ENCODE measurements around the gene ZNF598. TPM values are rescaled to one million over a fixed set of nuclear protein-coding genes. Genes with fewer than 3 reads are reported as not detected.

Gene ZNF598
- total and polyA plus RNA-seq, 2 of the 13 experiments (the other 11 are each of a cell fraction or from before 2014, with no cell fraction given) = 13.5 to 14.2 TPM

DNA sequence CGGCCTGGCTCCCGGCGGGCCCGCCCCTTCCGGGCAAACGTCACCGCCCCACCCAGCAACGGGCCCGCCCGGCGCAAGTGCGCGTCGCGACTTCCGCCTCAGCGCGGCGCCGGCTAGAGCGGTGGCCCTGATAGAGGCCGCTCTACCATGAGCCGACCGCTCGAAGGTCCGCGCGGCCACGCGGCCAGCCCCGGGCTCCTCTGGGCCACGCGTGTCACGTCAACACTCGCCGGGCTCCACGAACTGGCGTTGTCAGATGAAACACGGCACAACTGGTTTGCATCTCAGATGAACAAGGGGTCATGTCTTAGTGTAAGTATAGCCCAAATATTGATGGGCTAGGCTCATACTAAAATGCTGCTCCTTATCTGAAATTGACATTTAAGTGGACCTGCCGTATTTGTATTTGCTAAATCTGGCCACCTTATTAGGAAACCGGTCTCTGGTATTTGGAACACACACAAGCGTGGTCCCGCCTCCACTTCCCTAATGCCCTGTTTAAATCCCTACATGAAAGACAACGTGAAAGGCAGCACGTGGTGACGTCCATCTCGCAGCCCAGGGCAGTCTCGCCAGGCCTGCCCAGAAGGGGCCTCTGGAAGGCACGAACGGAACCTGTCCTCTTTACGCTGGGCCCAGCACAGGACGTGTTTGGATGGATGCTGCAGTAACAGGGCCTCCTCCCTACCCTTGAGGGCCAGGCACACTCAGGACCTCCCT is at the start of gene ZNF598 (continued):
- TF ChIP-seq ZNF253 (CRISPR knock-in tag; IDR thresholded peaks at IDR 0.05; ENCODE audit: borderline replicate concordance) (no peak), REPIN1 (CRISPR knock-in tag; IDR thresholded peaks at IDR 0.05; ENCODE audit: borderline replicate concordance, low read depth) (no peak), ZNF660 (CRISPR knock-in tag; IDR thresholded peaks at IDR 0.05; ENCODE audit: borderline replicate concordance, low read depth) (no peak), RARG (CRISPR knock-in tag; IDR thresholded peaks at IDR 0.05; ENCODE audit: low read depth) (no peak), ZNF326 (CRISPR knock-in tag; IDR thresholded peaks at IDR 0.05; ENCODE audit: borderline replicate concordance) (no peak), ARNT (IDR thresholded peaks at IDR 0.05) (no peak), KLF11 (CRISPR knock-in tag; IDR thresholded peaks at IDR 0.05) (no peak), RBFOX2 (IDR thresholded peaks at IDR 0.05; ENCODE audit: low read depth, low read length) (peak; percentile 92), MXD4 (CRISPR knock-in tag; IDR thresholded peaks at IDR 0.05) (peak; percentile 74), RELA (CRISPR knock-in tag; IDR thresholded peaks at IDR 0.05) (no peak), PLRG1 (conservative IDR thresholded peaks at IDR 0.05) (no peak), SMAD9 (CRISPR knock-in tag; IDR thresholded peaks at IDR 0.05) (no peak), ZBTB8A (CRISPR knock-in tag; IDR thresholded peaks at IDR 0.05; ENCODE audit: borderline replicate concordance, low read depth) (no peak), ZNF12 (CRISPR knock-in tag; IDR thresholded peaks at IDR 0.05) (no peak), ZNF569 (CRISPR knock-in tag; IDR thresholded peaks at IDR 0.05; ENCODE audit: borderline replicate concordance) (no peak), FLYWCH1 (CRISPR knock-in tag; IDR thresholded peaks at IDR 0.05) (no peak)
- TF ChIP-seq, protein P1, sequence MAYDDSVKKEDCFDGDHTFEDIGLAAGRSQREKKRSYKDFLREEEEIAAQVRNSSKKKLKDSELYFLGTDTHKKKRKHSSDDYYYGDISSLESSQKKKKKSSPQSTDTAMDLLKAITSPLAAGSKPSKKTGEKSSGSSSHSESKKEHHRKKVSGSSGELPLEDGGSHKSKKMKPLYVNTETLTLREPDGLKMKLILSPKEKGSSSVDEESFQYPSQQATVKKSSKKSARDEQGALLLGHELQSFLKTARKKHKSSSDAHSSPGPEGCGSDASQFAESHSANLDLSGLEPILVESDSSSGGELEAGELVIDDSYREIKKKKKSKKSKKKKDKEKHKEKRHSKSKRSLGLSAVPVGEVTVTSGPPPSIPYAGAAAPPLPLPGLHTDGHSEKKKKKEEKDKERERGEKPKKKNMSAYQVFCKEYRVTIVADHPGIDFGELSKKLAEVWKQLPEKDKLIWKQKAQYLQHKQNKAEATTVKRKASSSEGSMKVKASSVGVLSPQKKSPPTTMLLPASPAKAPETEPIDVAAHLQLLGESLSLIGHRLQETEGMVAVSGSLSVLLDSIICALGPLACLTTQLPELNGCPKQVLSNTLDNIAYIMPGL (CRISPR knock-in tag; IDR thresholded peaks at IDR 0.05; ENCODE audit: borderline replicate concordance in 1 of 2, low read depth in 1 of 2) = peak; percentile 53 to 68
- TF ChIP-seq, protein P2, sequence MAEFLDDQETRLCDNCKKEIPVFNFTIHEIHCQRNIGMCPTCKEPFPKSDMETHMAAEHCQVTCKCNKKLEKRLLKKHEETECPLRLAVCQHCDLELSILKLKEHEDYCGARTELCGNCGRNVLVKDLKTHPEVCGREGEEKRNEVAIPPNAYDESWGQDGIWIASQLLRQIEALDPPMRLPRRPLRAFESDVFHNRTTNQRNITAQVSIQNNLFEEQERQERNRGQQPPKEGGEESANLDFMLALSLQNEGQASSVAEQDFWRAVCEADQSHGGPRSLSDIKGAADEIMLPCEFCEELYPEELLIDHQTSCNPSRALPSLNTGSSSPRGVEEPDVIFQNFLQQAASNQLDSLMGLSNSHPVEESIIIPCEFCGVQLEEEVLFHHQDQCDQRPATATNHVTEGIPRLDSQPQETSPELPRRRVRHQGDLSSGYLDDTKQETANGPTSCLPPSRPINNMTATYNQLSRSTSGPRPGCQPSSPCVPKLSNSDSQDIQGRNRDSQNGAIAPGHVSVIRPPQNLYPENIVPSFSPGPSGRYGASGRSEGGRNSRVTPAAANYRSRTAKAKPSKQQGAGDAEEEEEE (CRISPR knock-in tag; IDR thresholded peaks at IDR 0.05; ENCODE audit: borderline replicate concordance) = no peak
- TF ChIP-seq, protein P3, sequence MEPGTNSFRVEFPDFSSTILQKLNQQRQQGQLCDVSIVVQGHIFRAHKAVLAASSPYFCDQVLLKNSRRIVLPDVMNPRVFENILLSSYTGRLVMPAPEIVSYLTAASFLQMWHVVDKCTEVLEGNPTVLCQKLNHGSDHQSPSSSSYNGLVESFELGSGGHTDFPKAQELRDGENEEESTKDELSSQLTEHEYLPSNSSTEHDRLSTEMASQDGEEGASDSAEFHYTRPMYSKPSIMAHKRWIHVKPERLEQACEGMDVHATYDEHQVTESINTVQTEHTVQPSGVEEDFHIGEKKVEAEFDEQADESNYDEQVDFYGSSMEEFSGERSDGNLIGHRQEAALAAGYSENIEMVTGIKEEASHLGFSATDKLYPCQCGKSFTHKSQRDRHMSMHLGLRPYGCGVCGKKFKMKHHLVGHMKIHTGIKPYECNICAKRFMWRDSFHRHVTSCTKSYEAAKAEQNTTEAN (CRISPR knock-in tag; conservative IDR thresholded peaks at IDR 0.05) = 0 out of 2 replicates have a peak, but pooled peaks have one; percentile 16
- TF ChIP-seq, protein P4, sequence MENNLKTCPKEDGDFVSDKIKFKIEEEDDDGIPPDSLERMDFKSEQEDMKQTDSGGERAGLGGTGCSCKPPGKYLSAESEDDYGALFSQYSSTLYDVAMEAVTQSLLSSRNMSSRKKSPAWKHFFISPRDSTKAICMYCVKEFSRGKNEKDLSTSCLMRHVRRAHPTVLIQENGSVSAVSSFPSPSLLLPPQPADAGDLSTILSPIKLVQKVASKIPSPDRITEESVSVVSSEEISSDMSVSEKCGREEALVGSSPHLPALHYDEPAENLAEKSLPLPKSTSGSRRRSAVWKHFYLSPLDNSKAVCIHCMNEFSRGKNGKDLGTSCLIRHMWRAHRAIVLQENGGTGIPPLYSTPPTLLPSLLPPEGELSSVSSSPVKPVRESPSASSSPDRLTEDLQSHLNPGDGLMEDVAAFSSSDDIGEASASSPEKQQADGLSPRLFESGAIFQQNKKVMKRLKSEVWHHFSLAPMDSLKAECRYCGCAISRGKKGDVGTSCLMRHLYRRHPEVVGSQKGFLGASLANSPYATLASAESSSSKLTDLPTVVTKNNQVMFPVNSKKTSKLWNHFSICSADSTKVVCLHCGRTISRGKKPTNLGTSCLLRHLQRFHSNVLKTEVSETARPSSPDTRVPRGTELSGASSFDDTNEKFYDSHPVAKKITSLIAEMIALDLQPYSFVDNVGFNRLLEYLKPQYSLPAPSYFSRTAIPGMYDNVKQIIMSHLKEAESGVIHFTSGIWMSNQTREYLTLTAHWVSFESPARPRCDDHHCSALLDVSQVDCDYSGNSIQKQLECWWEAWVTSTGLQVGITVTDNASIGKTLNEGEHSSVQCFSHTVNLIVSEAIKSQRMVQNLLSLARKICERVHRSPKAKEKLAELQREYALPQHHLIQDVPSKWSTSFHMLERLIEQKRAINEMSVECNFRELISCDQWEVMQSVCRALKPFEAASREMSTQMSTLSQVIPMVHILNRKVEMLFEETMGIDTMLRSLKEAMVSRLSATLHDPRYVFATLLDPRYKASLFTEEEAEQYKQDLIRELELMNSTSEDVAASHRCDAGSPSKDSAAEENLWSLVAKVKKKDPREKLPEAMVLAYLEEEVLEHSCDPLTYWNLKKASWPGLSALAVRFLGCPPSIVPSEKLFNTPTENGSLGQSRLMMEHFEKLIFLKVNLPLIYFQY (CRISPR knock-in tag; IDR thresholded peaks at IDR 0.05; ENCODE audit: borderline replicate concordance) = no peak

All from HepG2 (cell line).